ENCODE measurements around the gene PGK2.

DNA sequence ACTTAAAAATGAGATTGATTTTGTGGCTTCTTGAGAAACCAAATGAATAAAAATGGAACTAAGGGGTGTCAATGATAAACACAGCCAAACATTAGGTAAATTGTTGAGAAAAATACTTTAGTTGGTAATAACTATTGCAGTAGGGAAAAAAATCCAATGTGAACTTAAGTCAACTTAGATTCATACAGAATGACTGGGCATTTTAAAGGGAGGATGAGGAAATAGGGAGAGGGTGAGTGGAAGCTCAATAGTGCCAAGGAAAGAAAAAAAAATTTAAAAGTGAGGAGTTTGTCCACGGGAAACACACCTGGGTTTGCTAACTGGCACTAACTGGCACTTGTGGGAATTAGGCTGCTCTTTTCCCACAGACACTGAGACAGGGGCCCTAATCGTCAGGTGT lies 26.2 kb upstream of the PGK2 start:
- TF ChIP-seq TCF4 (CRISPR knock-in tag; IDR thresholded peaks at IDR 0.05; ENCODE audit: borderline replicate concordance) = no peak
- TF ChIP-seq, protein P1, sequence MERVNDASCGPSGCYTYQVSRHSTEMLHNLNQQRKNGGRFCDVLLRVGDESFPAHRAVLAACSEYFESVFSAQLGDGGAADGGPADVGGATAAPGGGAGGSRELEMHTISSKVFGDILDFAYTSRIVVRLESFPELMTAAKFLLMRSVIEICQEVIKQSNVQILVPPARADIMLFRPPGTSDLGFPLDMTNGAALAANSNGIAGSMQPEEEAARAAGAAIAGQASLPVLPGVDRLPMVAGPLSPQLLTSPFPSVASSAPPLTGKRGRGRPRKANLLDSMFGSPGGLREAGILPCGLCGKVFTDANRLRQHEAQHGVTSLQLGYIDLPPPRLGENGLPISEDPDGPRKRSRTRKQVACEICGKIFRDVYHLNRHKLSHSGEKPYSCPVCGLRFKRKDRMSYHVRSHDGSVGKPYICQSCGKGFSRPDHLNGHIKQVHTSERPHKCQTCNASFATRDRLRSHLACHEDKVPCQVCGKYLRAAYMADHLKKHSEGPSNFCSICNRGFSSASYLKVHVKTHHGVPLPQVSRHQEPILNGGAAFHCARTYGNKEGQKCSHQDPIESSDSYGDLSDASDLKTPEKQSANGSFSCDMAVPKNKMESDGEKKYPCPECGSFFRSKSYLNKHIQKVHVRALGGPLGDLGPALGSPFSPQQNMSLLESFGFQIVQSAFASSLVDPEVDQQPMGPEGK (CRISPR knock-in tag; IDR thresholded peaks at IDR 0.05; ENCODE audit: borderline replicate concordance) = no peak
- TF ChIP-seq, protein P2, sequence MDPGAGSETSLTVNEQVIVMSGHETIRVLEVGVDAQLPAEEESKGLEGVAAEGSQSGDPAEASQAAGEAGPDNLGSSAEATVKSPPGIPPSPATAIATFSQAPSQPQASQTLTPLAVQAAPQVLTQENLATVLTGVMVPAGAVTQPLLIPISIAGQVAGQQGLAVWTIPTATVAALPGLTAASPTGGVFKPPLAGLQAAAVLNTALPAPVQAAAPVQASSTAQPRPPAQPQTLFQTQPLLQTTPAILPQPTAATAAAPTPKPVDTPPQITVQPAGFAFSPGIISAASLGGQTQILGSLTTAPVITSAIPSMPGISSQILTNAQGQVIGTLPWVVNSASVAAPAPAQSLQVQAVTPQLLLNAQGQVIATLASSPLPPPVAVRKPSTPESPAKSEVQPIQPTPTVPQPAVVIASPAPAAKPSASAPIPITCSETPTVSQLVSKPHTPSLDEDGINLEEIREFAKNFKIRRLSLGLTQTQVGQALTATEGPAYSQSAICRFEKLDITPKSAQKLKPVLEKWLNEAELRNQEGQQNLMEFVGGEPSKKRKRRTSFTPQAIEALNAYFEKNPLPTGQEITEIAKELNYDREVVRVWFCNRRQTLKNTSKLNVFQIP (CRISPR knock-in tag; IDR thresholded peaks at IDR 0.05; ENCODE audit: borderline replicate concordance, low read depth) = no peak
- TF ChIP-seq CSDC2 (CRISPR knock-in tag; IDR thresholded peaks at IDR 0.05) = no peak
- TF ChIP-seq RARB (CRISPR knock-in tag; IDR thresholded peaks at IDR 0.05) = no peak
- no peak for TF ChIP-seq ISL1 (CRISPR knock-in tag; IDR thresholded peaks at IDR 0.05)
- TF ChIP-seq ESRRG (CRISPR knock-in tag; IDR thresholded peaks at IDR 0.05) = no peak
- TF ChIP-seq, protein P3, sequence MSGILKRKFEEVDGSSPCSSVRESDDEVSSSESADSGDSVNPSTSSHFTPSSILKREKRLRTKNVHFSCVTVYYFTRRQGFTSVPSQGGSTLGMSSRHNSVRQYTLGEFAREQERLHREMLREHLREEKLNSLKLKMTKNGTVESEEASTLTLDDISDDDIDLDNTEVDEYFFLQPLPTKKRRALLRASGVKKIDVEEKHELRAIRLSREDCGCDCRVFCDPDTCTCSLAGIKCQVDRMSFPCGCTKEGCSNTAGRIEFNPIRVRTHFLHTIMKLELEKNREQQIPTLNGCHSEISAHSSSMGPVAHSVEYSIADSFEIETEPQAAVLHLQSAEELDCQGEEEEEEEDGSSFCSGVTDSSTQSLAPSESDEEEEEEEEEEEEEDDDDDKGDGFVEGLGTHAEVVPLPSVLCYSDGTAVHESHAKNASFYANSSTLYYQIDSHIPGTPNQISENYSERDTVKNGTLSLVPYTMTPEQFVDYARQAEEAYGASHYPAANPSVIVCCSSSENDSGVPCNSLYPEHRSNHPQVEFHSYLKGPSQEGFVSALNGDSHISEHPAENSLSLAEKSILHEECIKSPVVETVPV (CRISPR knock-in tag; IDR thresholded peaks at IDR 0.05) = no peak
- TF ChIP-seq BACH2 (CRISPR knock-in tag; IDR thresholded peaks at IDR 0.05; ENCODE audit: borderline replicate concordance) = no peak
- no peak for TF ChIP-seq OSR1 (CRISPR knock-in tag; IDR thresholded peaks at IDR 0.05)
